HEK293T (cell line): ENCODE measurements around the gene IFI44L.

Source experiments
- ARNT ChIP-seq: fragments of 450-650 bp; IDR thresholded peaks from 2 replicates; pipeline ENCODE4 v1.6.1; 2017; ENCODE audit warnings: mild to moderate bottlenecking
- BHLHE40 ChIP-seq: fragments of 450-650 bp; IDR thresholded peaks from 2 replicates; pipeline ENCODE4 v1.6.1; 2016; ENCODE audit warnings: mild to moderate bottlenecking, moderate library complexity, borderline replicate concordance
- CTBP1 ChIP-seq: fragments of 450-650 bp; IDR thresholded peaks from 2 replicates; pipeline ENCODE4 v1.6.1; 2016; ENCODE audit warnings: borderline replicate concordance
- FOXA1 ChIP-seq: fragments of 450-650 bp; IDR thresholded peaks from 2 replicates; pipeline ENCODE4 v1.6.1; 2016; ENCODE audit warnings: mild to moderate bottlenecking
- FOXK2 ChIP-seq: fragments of 450-650 bp; IDR thresholded peaks from 2 replicates; pipeline ENCODE4 v1.6.1; 2016; ENCODE audit warnings: mild to moderate bottlenecking
- HDGF ChIP-seq: fragments of 450-650 bp; IDR thresholded peaks from 2 replicates; pipeline ENCODE4 v1.6.1; 2017; ENCODE audit warnings: antibody characterized with exemption, borderline replicate concordance
- NFRKB ChIP-seq: fragments of 450-650 bp; IDR thresholded peaks from 2 replicates; pipeline ENCODE4 v1.6.1; 2016; ENCODE audit warnings: mild to moderate bottlenecking, moderate library complexity
- PKNOX1 ChIP-seq: fragments of 450-650 bp; IDR thresholded peaks from 2 replicates; pipeline ENCODE4 v1.6.1; 2016
- ZNF384 ChIP-seq: fragments of 450-650 bp; IDR thresholded peaks from 2 replicates; pipeline ENCODE4 v1.6.1; 2016

GRCh38 chr1:78587211-78587610 is 33.0 kb upstream of the IFI44L start:
- TF ChIP-seq BHLHE40, result no peak
- TF ChIP-seq FOXK2, result no peak
- no peak for TF ChIP-seq HDGF
- TF ChIP-seq PKNOX1, result no peak
- no peak for TF ChIP-seq FOXA1
- TF ChIP-seq ARNT, result no peak
- no peak for TF ChIP-seq NFRKB
- TF ChIP-seq CTBP1, result no peak
- no peak for TF ChIP-seq ZNF384
